Rectal smooth muscle tissue (tissue), 1 donor: ENCODE data around the gene WDR81.
A peak's percentile ranks its signal among the peaks of the same experiment; 100 is the strongest.
"Not testable (repeated sequence)": the region's sequence is repeated elsewhere in the genome, so short reads cannot be mapped to it uniquely, and the experiment has no call there.

Source experiments
- H3K27ac ChIP-seq: one replicate; pipeline ENCODE4 v1.7.0; 2013; ENCODE audit warnings: low read depth, low read length, inconsistent platforms
- H3K27me3 ChIP-seq: one replicate; pipeline ENCODE4 v1.7.0; 2013; ENCODE audit warnings: low read length; ENCODE audit not compliant: control insufficient read depth, insufficient read depth
- H3K36me3 ChIP-seq: one replicate; pipeline ENCODE4 v1.7.0; 2013; ENCODE audit warnings: low read length; ENCODE audit not compliant: control insufficient read depth, insufficient read depth
- H3K4me1 ChIP-seq: one replicate; pipeline ENCODE4 v1.7.0; 2013; ENCODE audit warnings: low read length; ENCODE audit not compliant: control insufficient read depth, insufficient read depth
- H3K4me3 ChIP-seq: one replicate; pipeline ENCODE4 v1.7.0; 2013; ENCODE audit warnings: low read length
- H3K9ac ChIP-seq: one replicate; pipeline ENCODE4 v1.7.0; 2013; ENCODE audit warnings: low read length

WDR81 gene

DNA sequence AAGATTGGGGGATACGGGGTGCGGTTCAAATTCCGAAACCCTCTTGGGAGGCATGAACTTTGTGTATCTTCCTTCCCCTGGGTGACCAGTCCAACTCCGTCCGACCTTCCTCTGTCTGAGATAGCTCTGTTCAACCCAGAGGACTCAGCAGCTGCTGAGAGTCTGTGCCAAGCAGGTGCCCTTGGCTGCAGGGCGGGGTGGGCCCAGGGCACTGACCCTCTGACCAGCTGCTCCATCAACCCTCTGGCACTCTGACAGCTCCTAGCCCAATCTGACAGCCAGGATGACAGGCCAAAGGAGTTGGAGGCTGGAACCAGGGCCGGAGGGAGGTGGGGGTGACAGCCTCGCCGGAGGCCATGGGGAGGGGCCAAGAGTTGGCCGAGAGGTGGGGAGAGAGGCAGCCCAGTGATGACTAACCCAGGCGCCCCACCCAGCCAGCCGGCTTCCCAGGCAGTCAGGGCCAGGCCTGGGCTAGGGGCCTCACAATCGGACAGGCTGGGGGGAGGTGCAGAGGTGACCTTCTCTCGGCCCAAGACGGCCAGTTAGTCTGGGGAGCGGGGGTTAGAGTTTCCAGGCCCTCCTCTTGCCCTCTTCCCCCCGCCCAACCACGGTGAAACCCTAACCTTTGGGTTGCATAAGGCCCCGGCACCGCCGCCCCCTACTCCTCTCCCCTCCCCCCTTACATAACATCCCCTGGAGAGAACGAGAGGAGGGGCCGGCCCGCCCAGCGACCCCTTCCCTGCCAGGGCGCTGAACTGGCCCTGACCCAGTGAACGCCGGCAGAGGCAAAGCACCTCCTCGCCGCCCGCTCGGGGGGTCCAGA lies 9.3 kb upstream of the WDR81 start:
- H3K36me3 ChIP-seq: peaks cover 13% of the 10 kb centered on the region
- H3K4me1 ChIP-seq: peaks cover 24% of the 10 kb centered on the region
- H3K27ac ChIP-seq: peak overlapping the region; percentile 99
- no peaks in the 10 kb centered on the region for H3K27me3 ChIP-seq
- H3K4me3 ChIP-seq: peak overlapping the region; percentile 77
- H3K9ac ChIP-seq: peak overlapping the region; percentile 83

DNA sequence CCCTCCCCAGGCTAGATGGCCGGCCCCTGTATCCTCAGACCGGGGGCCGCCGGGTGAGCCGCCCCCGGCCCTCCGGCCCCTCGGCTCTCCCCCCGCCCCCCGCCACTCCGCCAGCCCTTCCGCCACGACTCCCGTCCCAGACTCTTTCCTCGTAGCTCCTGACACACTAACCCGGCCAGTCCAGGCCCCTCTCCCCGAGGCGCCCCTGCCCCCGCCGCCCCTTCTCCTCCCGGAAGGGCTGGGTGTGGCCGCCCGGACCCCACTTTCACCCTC lies 8.8 kb upstream of the WDR81 start:
- Histone ChIP-seq H3K4me3 (peak overlapping the region; percentile 77), H3K9ac (peak overlapping the region; percentile 83), H3K27ac (peak overlapping the region; percentile 99), H3K27me3 (no peaks in the 10 kb centered on the region), H3K36me3 (peaks cover 13% of the 10 kb centered on the region), H3K4me1 (peaks cover 26% of the 10 kb centered on the region)

DNA sequence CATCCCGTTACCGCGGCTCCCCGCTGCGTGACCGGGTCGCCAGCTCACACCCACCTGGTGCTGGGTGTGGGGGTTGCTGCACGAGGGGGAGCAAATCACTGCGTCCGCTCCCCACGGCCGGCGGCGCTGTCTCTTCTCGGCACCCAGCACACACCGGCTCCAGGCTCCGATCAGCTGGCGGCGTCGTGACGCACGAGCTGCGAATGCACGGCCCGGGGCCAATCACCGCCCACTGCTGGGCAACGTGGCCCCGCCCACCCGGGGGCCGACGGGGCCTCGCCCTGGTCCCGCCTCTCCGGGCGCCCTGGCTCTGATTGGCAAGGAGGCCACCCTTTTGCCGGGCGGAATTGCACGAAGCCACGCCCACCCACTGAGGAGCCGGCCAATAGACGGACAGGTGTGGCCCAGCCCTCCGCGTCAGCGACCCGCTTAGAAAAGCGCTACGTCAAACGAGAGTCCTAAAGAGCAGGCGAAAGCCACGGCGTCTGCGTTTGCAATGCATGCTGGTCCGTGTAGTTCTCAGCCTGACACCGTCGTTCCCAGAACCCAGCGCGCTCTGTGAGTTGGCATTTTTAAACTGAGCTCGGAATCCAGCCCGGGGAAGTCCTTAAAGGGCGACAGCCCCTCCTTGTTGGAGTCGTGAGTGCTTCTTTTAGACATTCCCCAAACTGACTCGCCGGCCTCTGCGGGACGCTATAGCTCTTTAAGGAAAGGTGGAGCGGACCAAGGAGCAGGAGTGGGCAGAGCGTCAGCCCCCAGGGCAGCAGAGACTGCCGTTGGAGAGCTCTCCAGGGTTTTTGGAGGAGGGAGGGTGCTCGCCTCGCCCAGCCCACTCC lies 8.2 kb upstream of the WDR81 start:
- no peaks in the 10 kb centered on the region for H3K27me3 ChIP-seq
- peaks cover 13% of the 10 kb centered on the region for H3K36me3 ChIP-seq

DNA sequence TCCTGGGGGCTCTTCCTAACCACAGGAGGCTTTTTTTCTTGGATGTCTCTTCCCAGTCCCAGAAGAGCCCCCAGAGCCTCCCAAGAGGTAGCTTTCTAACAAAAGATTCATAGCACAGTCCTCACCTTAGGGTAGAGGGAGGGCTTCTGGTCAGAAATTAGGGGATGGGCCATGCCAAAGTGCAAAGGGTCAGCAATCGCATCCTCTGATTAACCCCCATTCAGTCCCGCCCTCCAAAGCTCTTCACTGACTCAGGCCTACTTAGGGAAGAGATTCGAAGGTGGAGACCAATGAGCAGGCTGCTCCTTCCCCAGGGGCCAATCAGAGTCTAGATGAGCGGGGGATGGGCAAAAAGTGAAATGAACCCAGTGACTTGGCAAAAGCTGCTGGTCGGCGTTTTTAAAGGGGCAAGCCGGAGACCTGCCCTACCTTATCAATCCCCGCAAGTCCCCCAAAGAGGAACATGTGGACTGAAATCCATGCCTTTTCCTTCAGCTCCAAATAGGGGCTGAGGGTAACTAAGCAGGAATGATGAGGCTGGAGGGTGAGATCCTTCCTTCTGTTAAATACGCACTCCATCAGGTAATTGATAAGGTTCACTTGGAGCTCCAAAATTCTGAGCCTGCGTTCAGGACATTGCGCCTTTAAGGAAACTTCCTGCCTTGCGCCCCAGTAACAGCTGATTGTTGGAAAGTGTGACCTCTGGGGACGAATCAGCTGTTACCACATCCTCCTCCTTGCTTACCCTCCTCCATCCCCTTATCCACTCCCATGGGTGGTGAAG lies 7.4 kb upstream of the WDR81 start:
- Histone ChIP-seq H3K9ac (peak overlapping the region; percentile 89), H3K27ac (peak overlapping the region; percentile 98), H3K4me3 (peak overlapping the region; percentile 73), H3K4me1 (peaks cover 28% of the 10 kb centered on the region), H3K36me3 (peaks cover 13% of the 10 kb centered on the region), H3K27me3 (no peaks in the 10 kb centered on the region)

More for the DNA sequence above, 8.2 kb upstream of the WDR81 start:
- Histone ChIP-seq H3K27ac (peak overlapping the region; percentile 99), H3K4me1 (peaks cover 28% of the 10 kb centered on the region), H3K9ac (peak overlapping the region; percentile 89), H3K4me3 (peak overlapping the region; percentile 77)

DNA sequence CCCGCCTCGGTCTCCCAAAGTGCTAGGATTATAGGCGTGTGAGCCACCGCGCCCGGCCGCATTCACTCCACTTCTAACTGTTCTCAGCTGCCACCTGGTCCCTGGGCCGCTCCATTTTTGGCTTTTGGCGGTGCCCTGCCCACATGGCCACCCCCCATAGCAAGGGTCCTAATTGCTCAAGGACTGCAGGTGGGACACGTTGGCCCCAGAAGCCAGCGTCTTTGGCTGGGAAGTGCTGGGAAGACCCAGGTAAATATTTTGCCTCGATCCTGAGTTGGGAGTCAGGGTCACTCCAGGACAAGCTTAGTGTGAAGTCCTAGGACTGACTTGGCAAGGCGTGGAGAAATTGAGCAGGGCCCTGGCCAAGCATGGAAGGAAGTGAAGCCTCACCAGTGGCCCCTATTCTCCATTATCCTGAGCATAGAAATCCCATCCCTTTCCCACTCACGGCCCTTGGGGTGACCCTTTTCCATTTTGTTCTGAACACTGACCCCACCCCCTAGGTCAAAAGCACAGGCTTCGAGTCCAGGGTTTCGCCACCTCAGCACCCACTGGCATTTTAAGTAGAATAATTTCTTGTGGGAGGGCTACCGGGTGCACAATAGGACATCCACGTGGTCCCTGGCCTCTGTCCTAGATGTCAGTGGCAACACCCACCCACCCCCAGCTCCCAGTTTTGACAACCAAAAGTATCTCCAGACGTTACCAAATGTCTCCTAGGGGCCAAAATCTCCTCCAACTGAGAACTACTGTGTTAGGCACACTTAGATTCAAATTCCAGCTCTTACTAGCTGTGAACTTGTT lies 5.9 kb upstream of the WDR81 start:
- Histone ChIP-seq H3K27me3 (no peaks in the 10 kb centered on the region), H3K4me1 (peaks cover 24% of the 10 kb centered on the region), H3K4me3 (no peak overlapping the region), H3K27ac (no peak overlapping the region), H3K36me3 (peaks cover 4% of the 10 kb centered on the region), H3K9ac (no peak overlapping the region)

DNA sequence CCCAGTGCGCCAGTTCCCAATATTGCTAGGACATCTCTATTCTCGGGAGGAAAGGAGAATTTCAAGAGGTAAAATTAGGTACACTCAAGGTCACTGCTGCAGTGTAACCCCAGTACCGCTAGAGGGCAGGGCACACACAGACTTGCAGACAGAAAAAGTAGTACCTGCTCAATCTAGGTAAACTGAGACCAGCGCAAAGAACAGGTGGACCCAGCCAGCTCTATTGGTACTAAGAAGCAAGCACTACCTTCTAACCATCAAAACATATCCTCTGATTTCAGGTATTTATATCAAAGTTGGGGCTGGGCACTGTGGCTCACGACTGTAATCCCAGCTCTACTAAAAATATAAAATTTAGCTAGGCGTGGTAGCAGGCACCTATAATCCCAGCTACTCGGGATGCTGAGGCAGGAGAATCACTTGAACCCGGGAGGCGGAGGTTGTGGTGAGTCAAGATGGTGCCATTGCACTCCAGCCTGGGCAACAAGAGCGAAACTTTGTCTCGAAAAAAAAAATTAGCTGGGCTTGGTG lies 3.6 kb upstream of the WDR81 start:
- no peak overlapping the region for H3K9ac ChIP-seq
- no peak overlapping the region for H3K4me3 ChIP-seq
- H3K27me3 ChIP-seq: no peaks in the 10 kb centered on the region
- H3K4me1 ChIP-seq: peaks cover 14% of the 10 kb centered on the region
- H3K27ac ChIP-seq: no peak overlapping the region
- H3K36me3 ChIP-seq: no peaks in the 10 kb centered on the region

DNA sequence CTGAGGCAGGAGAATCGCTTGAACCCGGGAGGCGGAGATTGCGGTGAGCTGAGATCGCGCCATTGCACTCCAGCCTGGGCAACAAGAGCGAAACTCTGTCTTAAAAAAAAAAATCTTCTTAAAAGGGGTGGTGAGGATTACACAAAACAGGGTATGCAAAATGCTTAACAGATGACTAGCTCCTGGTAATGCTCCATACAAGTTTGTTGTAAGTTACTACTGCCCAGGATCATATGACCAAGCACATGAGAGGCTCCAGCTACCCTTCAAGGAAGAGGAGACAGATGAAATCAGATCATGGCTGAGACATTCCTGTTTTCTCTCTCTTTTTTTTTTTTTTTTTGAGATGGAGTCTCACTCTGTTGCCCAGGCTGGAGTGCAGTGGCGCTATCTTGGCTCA lies 2.5 kb upstream of the WDR81 start:
- H3K4me1 ChIP-seq: peaks cover 14% of the 10 kb centered on the region
- H3K4me3 ChIP-seq, H3K36me3 ChIP-seq, H3K27ac ChIP-seq, H3K27me3 ChIP-seq, H3K9ac ChIP-seq: not testable (repeated sequence)

DNA sequence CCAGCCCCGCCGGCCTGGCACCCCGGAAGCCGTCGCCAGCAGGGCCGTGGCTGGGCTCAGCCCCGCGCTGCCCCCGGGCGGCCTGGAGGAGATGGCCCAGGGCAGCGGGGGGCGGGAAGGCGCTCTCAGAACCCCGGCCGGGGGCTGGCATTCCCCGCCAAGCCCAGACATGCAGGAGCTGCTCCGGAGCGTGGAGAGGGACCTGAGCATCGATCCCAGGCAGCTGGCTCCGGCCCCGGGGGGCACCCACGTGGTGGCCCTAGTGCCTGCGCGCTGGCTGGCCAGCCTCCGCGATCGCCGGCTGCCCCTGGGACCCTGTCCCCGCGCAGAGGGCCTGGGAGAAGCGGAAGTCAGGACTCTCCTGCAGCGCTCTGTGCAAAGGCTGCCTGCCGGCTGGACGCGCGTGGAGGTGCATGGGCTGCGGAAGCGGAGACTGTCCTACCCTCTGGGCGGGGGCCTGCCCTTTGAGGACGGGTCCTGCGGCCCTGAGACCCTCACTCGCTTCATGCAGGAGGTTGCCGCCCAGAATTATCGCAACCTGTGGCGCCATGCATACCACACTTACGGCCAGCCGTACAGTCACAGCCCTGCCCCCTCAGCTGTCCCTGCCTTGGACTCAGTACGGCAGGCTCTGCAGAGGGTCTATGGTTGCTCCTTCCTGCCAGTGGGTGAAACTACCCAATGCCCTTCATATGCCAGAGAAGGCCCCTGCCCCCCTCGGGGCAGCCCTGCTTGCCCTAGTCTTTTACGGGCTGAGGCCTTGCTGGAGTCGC lies 551 bp downstream of the WDR81 start:
- Histone ChIP-seq H3K36me3 (no peaks in the 10 kb centered on the region), H3K4me1 (peaks cover 5% of the 10 kb centered on the region), H3K27ac (peak overlapping the region; percentile 26), H3K4me3 (peak overlapping the region; percentile 76), H3K27me3 (no peaks in the 10 kb centered on the region), H3K9ac (no peak overlapping the region)

DNA sequence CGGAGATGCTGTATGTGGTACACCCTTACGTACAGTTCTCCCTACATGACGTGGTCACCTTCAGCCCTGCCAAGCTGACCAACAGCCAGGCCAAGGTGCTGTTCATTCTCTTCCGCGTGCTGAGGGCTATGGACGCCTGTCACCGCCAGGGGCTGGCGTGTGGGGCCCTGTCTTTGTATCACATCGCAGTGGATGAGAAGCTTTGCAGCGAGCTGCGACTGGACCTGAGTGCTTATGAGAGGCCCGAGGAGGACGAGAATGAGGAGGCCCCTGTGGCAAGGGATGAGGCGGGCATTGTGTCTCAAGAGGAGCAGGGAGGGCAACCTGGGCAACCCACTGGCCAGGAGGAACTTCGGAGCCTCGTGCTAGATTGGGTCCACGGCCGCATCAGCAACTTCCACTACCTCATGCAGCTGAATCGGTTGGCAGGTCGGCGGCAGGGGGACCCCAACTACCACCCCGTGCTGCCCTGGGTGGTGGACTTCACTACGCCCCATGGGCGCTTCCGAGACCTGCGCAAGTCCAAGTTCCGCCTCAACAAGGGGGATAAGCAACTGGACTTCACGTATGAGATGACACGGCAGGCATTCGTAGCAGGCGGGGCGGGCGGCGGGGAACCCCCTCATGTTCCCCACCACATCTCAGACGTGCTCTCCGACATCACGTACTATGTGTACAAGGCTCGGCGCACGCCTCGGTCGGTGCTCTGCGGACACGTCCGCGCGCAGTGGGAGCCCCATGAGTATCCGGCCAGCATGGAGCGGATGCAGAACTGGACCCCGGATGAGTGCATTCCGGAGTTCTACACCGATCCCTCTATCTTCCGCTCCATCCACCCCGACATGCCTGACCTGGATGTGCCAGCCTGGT lies 1.4 kb downstream of the WDR81 start:
- Histone ChIP-seq H3K4me1 (peaks cover 3% of the 10 kb centered on the region), H3K9ac (no peak overlapping the region), H3K4me3 (peak overlapping the region; percentile 76), H3K27me3 (no peaks in the 10 kb centered on the region), H3K27ac (no peak overlapping the region), H3K36me3 (peaks cover under 1% of the 10 kb centered on the region)

DNA sequence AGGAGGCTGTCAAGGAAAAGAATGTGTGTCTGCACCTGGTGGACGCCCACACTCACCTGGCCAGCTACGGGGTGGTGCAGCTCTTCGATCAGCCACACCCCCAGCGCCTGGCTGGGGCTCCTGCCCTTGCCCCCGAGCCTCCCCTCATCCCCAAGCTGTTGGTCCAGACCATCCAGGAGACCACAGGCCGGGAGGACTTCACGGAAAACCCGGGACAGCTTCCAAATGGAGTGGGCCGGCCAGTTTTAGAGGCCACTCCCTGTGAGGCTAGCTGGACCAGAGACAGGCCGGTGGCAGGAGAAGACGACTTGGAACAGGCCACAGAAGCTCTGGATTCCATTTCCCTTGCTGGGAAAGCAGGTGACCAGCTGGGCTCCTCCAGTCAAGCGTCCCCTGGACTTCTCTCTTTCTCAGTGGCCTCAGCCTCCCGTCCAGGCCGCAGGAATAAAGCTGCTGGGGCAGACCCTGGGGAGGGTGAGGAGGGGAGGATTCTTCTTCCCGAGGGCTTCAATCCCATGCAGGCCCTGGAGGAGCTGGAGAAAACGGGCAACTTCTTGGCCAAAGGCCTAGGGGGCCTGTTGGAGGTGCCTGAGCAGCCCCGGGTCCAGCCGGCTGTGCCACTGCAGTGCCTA lies 2.2 kb downstream of the WDR81 start:
- Histone ChIP-seq H3K4me1 (peaks cover 4% of the 10 kb centered on the region), H3K9ac (no peak overlapping the region), H3K27ac (no peak overlapping the region), H3K27me3 (no peaks in the 10 kb centered on the region), H3K4me3 (no peak overlapping the region), H3K36me3 (peaks cover 4% of the 10 kb centered on the region)
